ENCODE results near the gene CDC20B.

- no peak for TF ChIP-seq CTCF (IDR thresholded peaks at IDR 0.05; ENCODE audit: poor library complexity, severe bottlenecking)
- no peak for TF ChIP-seq TAF1 (IDR thresholded peaks at IDR 0.05; ENCODE audit: low read depth)
- no peak for TF ChIP-seq POLR2AphosphoS5 (IDR thresholded peaks at IDR 0.05)
- TF ChIP-seq RAD21 (conservative IDR thresholded peaks at IDR 0.05), result no peak
Measured at GRCh38 chr5:55063220-55063863, 109.6 kb downstream of the CDC20B start.
